ENCODE data around the gene CDH23. TPM values are rescaled to one million over a fixed set of nuclear protein-coding genes. Genes with fewer than 3 reads are reported as not detected.

Gene CDH23
- total and polyA plus RNA-seq, 10 donors, result 2.0 to 19.9 (median 11.0) TPM

DNA sequence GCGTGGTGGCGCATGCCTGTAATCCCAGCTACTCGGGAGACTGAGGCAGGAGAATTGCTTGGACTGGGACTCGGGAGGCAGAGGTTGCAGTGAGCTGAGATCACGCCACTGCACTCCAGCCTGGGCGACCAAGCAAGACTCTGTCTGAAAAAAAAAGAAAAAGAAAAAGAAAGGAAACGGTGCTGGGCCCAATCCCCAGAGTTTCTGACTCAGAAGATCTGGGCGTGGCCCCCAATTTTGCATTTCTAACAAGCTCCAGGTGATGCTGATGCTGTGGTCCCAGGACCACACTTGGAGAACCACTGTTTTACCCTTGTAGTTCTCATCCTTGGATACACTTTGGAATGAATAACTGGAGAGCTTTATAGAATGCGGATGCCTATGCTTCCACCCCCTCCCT, 243.9 kb downstream of the CDH23 start:
- H3K4me3 ChIP-seq, result no peak overlapping the region
- intact Hi-C loops (cut with DNase I; ENCODE audit: low total_unique reads), result no loop called here
- H3K27ac ChIP-seq, result no peak overlapping the region
- TF ChIP-seq, protein P1, sequence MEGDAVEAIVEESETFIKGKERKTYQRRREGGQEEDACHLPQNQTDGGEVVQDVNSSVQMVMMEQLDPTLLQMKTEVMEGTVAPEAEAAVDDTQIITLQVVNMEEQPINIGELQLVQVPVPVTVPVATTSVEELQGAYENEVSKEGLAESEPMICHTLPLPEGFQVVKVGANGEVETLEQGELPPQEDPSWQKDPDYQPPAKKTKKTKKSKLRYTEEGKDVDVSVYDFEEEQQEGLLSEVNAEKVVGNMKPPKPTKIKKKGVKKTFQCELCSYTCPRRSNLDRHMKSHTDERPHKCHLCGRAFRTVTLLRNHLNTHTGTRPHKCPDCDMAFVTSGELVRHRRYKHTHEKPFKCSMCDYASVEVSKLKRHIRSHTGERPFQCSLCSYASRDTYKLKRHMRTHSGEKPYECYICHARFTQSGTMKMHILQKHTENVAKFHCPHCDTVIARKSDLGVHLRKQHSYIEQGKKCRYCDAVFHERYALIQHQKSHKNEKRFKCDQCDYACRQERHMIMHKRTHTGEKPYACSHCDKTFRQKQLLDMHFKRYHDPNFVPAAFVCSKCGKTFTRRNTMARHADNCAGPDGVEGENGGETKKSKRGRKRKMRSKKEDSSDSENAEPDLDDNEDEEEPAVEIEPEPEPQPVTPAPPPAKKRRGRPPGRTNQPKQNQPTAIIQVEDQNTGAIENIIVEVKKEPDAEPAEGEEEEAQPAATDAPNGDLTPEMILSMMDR (IDR thresholded peaks at IDR 0.05 in 8 of 11, conservative IDR thresholded peaks at IDR 0.05 in 3 of 11), result no peak
- no peak for TF ChIP-seq POLR2A (IDR thresholded peaks at IDR 0.05)
- TF ChIP-seq POLR2AphosphoS5 (IDR thresholded peaks at IDR 0.05), result no peak
- no peak for DNase-seq
- peaks cover 3 to 57% (median 32%) of the 10 kb centered on the region in 6 donors for H3K4me1 ChIP-seq
- WGBS, 5 donors, result 73 to 83% (median 76%) methylated on average over 9 of the region's 9 CpGs
- H3K9me3 ChIP-seq, result no peaks in the 10 kb centered on the region
- no peaks in the 10 kb centered on the region for H3K36me3 ChIP-seq
- peaks cover 0 to 10% (median 0%) of the 10 kb centered on the region in 7 donors for H3K27me3 ChIP-seq (replicated peaks in 1 of 7)

DNA sequence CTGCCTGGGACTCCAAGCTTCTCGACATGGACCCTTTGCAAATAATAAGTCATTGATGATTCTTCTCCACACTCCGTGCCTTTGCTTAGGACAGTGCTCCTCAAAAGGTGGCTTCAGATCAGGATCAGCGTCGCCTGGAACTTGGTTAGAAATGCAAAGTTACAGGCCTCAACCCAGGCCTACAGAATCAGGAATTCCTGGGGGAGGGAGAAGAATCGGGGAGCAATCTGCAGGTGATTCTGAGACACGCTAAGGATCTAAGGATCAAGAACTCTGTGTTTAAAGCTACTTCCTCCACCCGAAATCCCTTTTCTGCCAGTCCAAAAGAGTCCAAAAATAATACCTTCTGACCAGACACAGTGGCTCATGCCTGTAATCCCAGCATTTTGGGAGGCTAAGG, 244.7 kb downstream of the CDH23 start:
- H3K36me3 ChIP-seq, result no peaks in the 10 kb centered on the region
- WGBS, 5 donors, result 90 to 97% (median 92%) methylated on average over 7 of the region's 7 CpGs

DNA sequence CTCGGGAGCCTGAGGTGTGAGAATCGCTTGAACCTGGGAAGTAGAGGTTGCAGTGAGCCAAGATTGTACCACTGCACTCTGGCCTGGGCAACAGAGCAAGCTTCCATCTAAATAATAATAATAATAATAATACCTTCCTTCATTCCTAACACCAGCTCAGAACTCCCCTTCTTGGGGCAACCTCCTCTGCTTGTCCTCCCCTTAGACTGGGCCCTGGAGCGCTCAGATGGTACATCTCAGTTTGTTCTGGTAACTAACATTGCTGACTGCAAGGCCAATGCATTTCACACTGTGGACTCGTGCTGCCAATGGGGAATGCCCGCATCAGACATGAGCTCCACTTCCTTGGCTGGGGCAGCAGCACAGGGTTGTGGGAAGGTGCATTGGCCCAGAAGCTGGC, 245.3 kb downstream of the CDH23 start:
- 73 to 89% (median 79%) methylated on average over 5 of the region's 5 CpGs for WGBS, 5 donors
- peaks cover 0 to 10% (median 0%) of the 10 kb centered on the region in 7 donors for H3K27me3 ChIP-seq (replicated peaks in 1 of 7)
- H3K9me3 ChIP-seq, result no peaks in the 10 kb centered on the region
- DNase-seq, result no peak
- no peak overlapping the region for H3K4me3 ChIP-seq
- peaks cover 3 to 43% (median 27%) of the 10 kb centered on the region in 6 donors for H3K4me1 ChIP-seq
- no peak overlapping the region for H3K27ac ChIP-seq
- intact Hi-C loops (cut with DNase I; ENCODE audit: low total_unique reads), result no loop called here
- H3K36me3 ChIP-seq, result no peaks in the 10 kb centered on the region
- TF ChIP-seq POLR2A (IDR thresholded peaks at IDR 0.05) (no peak), POLR2AphosphoS5 (IDR thresholded peaks at IDR 0.05) (no peak)
- TF ChIP-seq, protein P1 (IDR thresholded peaks at IDR 0.05 in 8 of 11, conservative IDR thresholded peaks at IDR 0.05 in 3 of 11), result no peak

More for the DNA sequence above, 244.7 kb downstream of the CDH23 start:
- Histone ChIP-seq H3K27ac (no peak overlapping the region), H3K9me3 (no peaks in the 10 kb centered on the region), H3K4me3 (no peak overlapping the region), H3K27me3 (replicated peaks in 1 of 7) (peaks cover 0 to 10% (median 0%) of the 10 kb centered on the region in 7 donors), H3K4me1 (peaks cover 3 to 48% (median 30%) of the 10 kb centered on the region in 6 donors)
- DNase-seq, result no peak
- TF ChIP-seq POLR2A (IDR thresholded peaks at IDR 0.05) (no peak), POLR2AphosphoS5 (IDR thresholded peaks at IDR 0.05) (no peak)
- TF ChIP-seq, protein P1 (IDR thresholded peaks at IDR 0.05 in 8 of 11, conservative IDR thresholded peaks at IDR 0.05 in 3 of 11), result no peak
- intact Hi-C loops (cut with DNase I; ENCODE audit: low total_unique reads), result no loop called here

DNA sequence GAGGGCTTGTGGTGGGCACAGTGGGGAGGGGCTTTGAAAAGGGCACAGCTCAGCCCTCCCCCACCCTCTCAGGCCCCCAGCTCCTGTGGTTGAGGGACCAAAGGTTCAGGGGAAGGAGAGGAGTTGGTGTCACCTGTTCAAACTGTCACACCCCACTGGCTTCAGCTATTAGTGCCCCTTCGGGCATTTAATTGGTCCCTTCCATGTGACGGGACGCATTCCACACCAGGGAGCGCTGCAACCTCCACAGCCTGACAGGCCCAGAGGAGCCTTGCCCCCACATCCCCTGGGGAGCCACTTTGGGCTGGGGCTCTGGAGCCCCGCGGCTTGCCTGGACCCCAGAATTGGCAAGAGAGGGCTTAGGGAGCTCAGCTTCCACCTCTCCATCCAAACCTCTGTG, 247.2 kb downstream of the CDH23 start:
- H3K36me3 ChIP-seq, result no peaks in the 10 kb centered on the region
- peaks cover 0 to 10% (median 0%) of the 10 kb centered on the region in 7 donors for H3K27me3 ChIP-seq (replicated peaks in 1 of 7)
- no peaks in the 10 kb centered on the region for H3K9me3 ChIP-seq
- intact Hi-C loops (cut with DNase I; ENCODE audit: low total_unique reads), result no loop called here
- peaks cover 0 to 26% (median 10%) of the 10 kb centered on the region in 6 donors for H3K4me1 ChIP-seq
- TF ChIP-seq POLR2AphosphoS5 (IDR thresholded peaks at IDR 0.05) (no peak), POLR2A (IDR thresholded peaks at IDR 0.05) (no peak)
- TF ChIP-seq, protein P1 (IDR thresholded peaks at IDR 0.05 in 8 of 11, conservative IDR thresholded peaks at IDR 0.05 in 3 of 11), result no peak
- H3K27ac ChIP-seq, result no peak overlapping the region
- no peak overlapping the region for H3K4me3 ChIP-seq
- no peak for DNase-seq
- WGBS, 5 donors, result 67 to 90% (median 75%) methylated on average over 6 of the region's 6 CpGs
